Suprapubic skin (tissue), 4 donors: ENCODE data around the gene GTPBP6. TPM values are rescaled to one million over a fixed set of nuclear protein-coding genes. Genes with fewer than 3 reads are reported as not detected.
"Not testable (repeated sequence)": the region's sequence is repeated elsewhere in the genome, so short reads cannot be mapped to it uniquely, and the experiment has no call there.

Source experiments
- DNase-seq, 2 donors: peaks; one replicate each; pipeline ENCODE4 v3.0.0-alpha.2; 2019; ENCODE audit warnings: low spot score in 2 of 2
- H3K27ac ChIP-seq: fragments of 200-600 bp; sonication (generic); one replicate; pipeline ENCODE4 v1.5.1; 2019
- H3K27me3 ChIP-seq: fragments of 200-600 bp; sonication (generic); one replicate; pipeline ENCODE4 v1.5.1; 2019
- H3K36me3 ChIP-seq: fragments of 200-600 bp; sonication (generic); one replicate; pipeline ENCODE4 v1.5.1; 2019
- H3K4me1 ChIP-seq: fragments of 200-600 bp; sonication (generic); one replicate; pipeline ENCODE4 v1.5.1; 2019
- H3K4me3 ChIP-seq: fragments of 200-600 bp; sonication (generic); one replicate; pipeline ENCODE4 v1.5.1; 2019; ENCODE audit warnings: mild to moderate bottlenecking
- H3K9me3 ChIP-seq: fragments of 200-600 bp; sonication (generic); one replicate; pipeline ENCODE4 v1.5.1; 2019
- EP300 ChIP-seq: sonication (generic); formaldehyde crosslinking; IDR thresholded peaks from one replicate; pipeline ENCODE4 v1.6.1; 2017; ENCODE audit warnings: antibody characterized with exemption
- POLR2A ChIP-seq, 2 donors: fragments of 450-650 bp; IDR thresholded peaks; one replicate each; pipeline ENCODE4 v1.6.1; 2017; ENCODE audit warnings: antibody characterized with exemption in 2 of 2, mild to moderate bottlenecking in 2 of 2, moderate library complexity in 2 of 2
- POLR2AphosphoS5 ChIP-seq, 3 donors: sonication (generic); formaldehyde crosslinking; IDR thresholded peaks; one replicate each; pipeline ENCODE4 v1.6.1; 2017; ENCODE audit warnings: antibody characterized with exemption in 3 of 3
- WGBS: methylation state at CpG from one replicate; pipeline ENCODE4 v1.1.5; 2018; 5-methylcytosine and 5-hydroxymethylcytosine counted together
- total RNA-seq, 4 donors: library from RNA; depleted of rRNA; stranded (reverse); fragments of >200 nt; gene quantifications; one replicate each; pipeline ENCODE4 v1.1.0, GENCODE V29; 2016
- TF ChIP-seq, protein P1 (sequence below), 2 donors: fragments of 200-600 bp in 1 of 2; fragments of 450-650 bp in 1 of 2; sonication (generic) in 1 of 2; IDR thresholded peaks; one replicate each; pipeline ENCODE4 v1.5.1; 2016 to 2019; ENCODE audit warnings: antibody characterized with exemption in 2 of 2, mild to moderate bottlenecking in 1 of 2, moderate library complexity in 1 of 2

The GTPBP6 gene
- total RNA-seq, 4 donors from 2014 or later: 29.7 to 36.4 (median 34.3) TPM

- H3K9me3 ChIP-seq: no peaks in the 10 kb centered on the region
- 84% methylated on average over 8 of the region's 8 CpGs for WGBS
These were observed 53.1 kb downstream of the GTPBP6 start for GRCh38 chrX:265502-265901.

DNA sequence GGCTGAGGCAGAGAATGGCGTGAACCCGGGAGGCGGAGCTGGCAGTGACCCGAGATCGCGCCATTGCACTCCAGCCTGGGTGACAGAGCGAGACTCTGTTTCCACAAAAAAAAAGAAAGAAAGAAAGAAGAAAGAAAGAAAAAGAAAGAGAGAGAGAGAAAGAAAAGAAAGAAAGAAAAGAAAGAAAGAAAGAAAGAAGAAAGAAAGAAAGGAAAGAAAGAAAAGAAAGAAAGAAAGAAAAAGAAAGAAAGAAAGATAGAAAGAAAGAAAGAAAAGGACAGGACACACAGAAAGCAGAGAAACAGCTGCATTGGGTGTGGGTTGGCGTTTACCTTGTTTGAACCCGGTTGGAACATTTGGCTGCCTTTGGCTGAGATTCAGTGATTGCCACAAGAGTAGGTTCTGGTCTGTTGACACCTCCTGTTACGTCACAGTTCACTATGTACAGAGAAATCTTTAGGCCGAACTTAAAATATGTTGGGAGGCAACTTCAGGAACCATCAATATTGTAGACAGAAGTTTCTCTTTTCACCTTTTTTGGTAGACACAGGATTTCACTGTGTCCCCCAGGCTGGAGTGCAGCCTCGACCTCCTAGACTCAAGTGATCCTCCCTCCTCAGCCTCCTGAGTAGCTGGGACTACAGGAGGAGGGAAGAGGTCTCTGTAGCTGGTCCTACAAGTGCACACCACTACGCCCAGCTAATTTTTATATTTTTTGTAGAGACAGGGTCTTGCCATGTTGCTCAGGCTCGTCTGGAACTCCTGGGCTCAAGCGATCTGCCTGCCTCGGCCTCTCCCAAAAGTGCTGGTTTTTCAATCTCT is 53.8 kb downstream of the GTPBP6 start:
- Histone ChIP-seq H3K27me3 (no peaks in the 10 kb centered on the region), H3K9me3 (no peaks in the 10 kb centered on the region), H3K4me3 (no peak overlapping the region), H3K27ac (no peak overlapping the region), H3K36me3 (no peaks in the 10 kb centered on the region), H3K4me1 (peaks cover 10% of the 10 kb centered on the region)
- 75% methylated on average over 16 of the region's 16 CpGs for WGBS
- no peak for TF ChIP-seq POLR2A (IDR thresholded peaks at IDR 0.05)
- TF ChIP-seq, protein P1, sequence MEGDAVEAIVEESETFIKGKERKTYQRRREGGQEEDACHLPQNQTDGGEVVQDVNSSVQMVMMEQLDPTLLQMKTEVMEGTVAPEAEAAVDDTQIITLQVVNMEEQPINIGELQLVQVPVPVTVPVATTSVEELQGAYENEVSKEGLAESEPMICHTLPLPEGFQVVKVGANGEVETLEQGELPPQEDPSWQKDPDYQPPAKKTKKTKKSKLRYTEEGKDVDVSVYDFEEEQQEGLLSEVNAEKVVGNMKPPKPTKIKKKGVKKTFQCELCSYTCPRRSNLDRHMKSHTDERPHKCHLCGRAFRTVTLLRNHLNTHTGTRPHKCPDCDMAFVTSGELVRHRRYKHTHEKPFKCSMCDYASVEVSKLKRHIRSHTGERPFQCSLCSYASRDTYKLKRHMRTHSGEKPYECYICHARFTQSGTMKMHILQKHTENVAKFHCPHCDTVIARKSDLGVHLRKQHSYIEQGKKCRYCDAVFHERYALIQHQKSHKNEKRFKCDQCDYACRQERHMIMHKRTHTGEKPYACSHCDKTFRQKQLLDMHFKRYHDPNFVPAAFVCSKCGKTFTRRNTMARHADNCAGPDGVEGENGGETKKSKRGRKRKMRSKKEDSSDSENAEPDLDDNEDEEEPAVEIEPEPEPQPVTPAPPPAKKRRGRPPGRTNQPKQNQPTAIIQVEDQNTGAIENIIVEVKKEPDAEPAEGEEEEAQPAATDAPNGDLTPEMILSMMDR (IDR thresholded peaks at IDR 0.05): no peak
- no peak for DNase-seq

More at GRCh38 chrX:265502-265901, 53.1 kb downstream of the GTPBP6 start:
- TF ChIP-seq, protein P1 (IDR thresholded peaks at IDR 0.05): no peak
- TF ChIP-seq EP300: no peak
- H3K27ac ChIP-seq: no peak overlapping the region
- H3K4me3 ChIP-seq: no peak overlapping the region
- DNase-seq: no peak
- no peaks in the 10 kb centered on the region for H3K27me3 ChIP-seq
- no peaks in the 10 kb centered on the region for H3K36me3 ChIP-seq
- H3K4me1 ChIP-seq: peaks cover 10% of the 10 kb centered on the region

- H3K27ac ChIP-seq, H3K9me3 ChIP-seq, H3K27me3 ChIP-seq, H3K4me3 ChIP-seq, H3K36me3 ChIP-seq, DNase-seq: not testable (repeated sequence)
- peaks cover 10% of the 10 kb centered on the region for H3K4me1 ChIP-seq
- 88% methylated on average over 16 of the region's 16 CpGs for WGBS
These were observed 54.6 kb downstream of the GTPBP6 start for GRCh38 chrX:264006-264405.

DNA sequence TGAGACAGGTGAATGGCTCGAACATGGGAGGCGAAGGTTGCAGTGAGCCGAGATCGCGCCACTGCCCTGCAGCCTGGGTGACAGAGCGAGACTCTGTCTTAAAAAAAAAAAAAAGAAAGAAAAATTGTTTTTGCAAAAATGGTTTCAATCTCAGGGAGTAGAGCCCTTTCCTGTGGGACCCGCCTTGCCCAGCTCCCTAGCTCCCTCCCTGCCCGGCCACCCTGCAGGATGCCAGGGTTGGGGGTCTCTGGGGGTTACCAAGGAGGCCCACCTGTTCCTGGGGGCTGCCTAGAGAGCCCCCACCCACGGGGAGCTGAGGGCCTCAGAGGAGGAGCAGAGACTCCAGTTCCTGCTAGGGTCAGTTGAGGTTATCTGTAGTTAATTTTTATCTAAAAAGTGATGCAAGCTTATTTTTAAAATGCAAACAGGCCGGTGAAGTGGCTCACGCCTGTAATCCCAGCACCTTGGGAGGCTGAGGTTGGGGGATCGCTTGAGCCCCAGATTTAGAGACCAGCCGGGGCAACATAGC is 56.2 kb downstream of the GTPBP6 start:
- no peak overlapping the region for H3K4me3 ChIP-seq
- peaks cover 10% of the 10 kb centered on the region for H3K4me1 ChIP-seq
- H3K27me3 ChIP-seq: peaks cover 8% of the 10 kb centered on the region
- WGBS: 80% methylated on average over 13 of the region's 13 CpGs
- H3K27ac ChIP-seq: no peak overlapping the region
- TF ChIP-seq, protein P1 (IDR thresholded peaks at IDR 0.05): no peak
- TF ChIP-seq POLR2A (IDR thresholded peaks at IDR 0.05): no peak
- TF ChIP-seq POLR2AphosphoS5 (IDR thresholded peaks at IDR 0.05): no peak
- no peak for TF ChIP-seq EP300
- H3K9me3 ChIP-seq: no peaks in the 10 kb centered on the region
- no peak for DNase-seq
- no peaks in the 10 kb centered on the region for H3K36me3 ChIP-seq

DNA sequence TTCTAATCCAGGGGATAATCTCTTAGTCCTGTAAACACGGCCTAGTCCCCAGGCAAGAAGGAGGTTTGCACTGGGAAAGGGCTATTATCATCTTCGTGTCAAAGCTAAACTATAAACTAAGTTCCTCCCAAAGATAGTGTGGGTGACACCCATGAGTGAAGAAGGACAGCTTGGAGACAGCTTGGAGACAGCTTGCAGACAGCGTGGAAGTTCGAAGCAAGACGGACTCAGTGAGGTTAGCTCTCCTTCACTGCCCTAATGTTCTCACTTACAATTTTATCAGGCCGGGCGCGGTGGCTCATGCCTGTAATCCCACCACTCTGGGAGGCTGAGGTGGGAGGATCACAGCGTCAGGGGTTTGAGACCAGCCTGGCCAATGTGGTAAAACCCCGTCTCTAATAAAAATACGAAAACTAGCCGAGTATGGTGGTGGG is 56.7 kb downstream of the GTPBP6 start:
- Histone ChIP-seq H3K4me1 (peaks cover 10% of the 10 kb centered on the region), H3K27ac (no peak overlapping the region), H3K36me3 (no peaks in the 10 kb centered on the region), H3K4me3 (no peak overlapping the region), H3K27me3 (peaks cover 8% of the 10 kb centered on the region), H3K9me3 (no peaks in the 10 kb centered on the region)
- 37% methylated on average over 6 of the region's 12 CpGs for WGBS
- TF ChIP-seq, protein P1 (IDR thresholded peaks at IDR 0.05): no peak
- TF ChIP-seq EP300 (no peak), POLR2A (IDR thresholded peaks at IDR 0.05) (no peak), POLR2AphosphoS5 (IDR thresholded peaks at IDR 0.05) (no peak)
- DNase-seq: no peak
